NB4 (cell line): ENCODE results near the gene FIP1L1.

Experiments used
- CTCF ChIP-seq: IDR thresholded peaks from one replicate; pipeline ENCODE4 v1.5.1; 2012; ENCODE audit warnings: low read depth, low read length
- POLR2A ChIP-seq: IDR thresholded peaks from 2 replicates; pipeline ENCODE4 v1.6.1; 2011; ENCODE audit warnings: mild to moderate bottlenecking; ENCODE audit not compliant: insufficient read length; ENCODE audit errors: extremely low read depth

GRCh38 chr4:53450773-53451172 lies 73.3 kb downstream of the FIP1L1 start:
- TF ChIP-seq CTCF (no peak), POLR2A (no peak)
